Measurements from ENCODE around the gene PARD3B.

PARD3B gene

GRCh38 chr2:205232086-205232485 lies 686.8 kb downstream of the PARD3B start:
- no peak for DNase-seq

GRCh38 chr2:205235434-205235833 lies 690.2 kb downstream of the PARD3B start:
- DNase-seq: no peak

- no peak for DNase-seq
Measured at GRCh38 chr2:205237524-205237923, 692.2 kb downstream of the PARD3B start.

- no peak for DNase-seq
Measured at GRCh38 chr2:205245001-205245400, 699.7 kb downstream of the PARD3B start.

GRCh38 chr2:205245652-205246051 lies 700.4 kb downstream of the PARD3B start:
- no peak for DNase-seq

- no peak for DNase-seq
Measured at GRCh38 chr2:205259121-205259520, 713.8 kb downstream of the PARD3B start.

GRCh38 chr2:205261516-205262020 lies 716.3 kb downstream of the PARD3B start:
- no peak for DNase-seq

- DNase-seq: no peak
Measured at GRCh38 chr2:205267323-205267722, 722.0 kb downstream of the PARD3B start.

GRCh38 chr2:205270689-205271088 lies 725.4 kb downstream of the PARD3B start:
- peak in 1 of 2 experiments; percentile 6 for DNase-seq

GRCh38 chr2:205273148-205273547 lies 727.9 kb downstream of the PARD3B start:
- no peak for DNase-seq

- no peak for DNase-seq
Measured at GRCh38 chr2:205273627-205274026, 728.4 kb downstream of the PARD3B start.

- DNase-seq: no peak
Measured at GRCh38 chr2:205274801-205275200, 729.5 kb downstream of the PARD3B start.

GRCh38 chr2:205276116-205276777 lies 731.0 kb downstream of the PARD3B start:
- no peak for DNase-seq

- DNase-seq: no peak
Measured at GRCh38 chr2:205280596-205281236, 735.4 kb downstream of the PARD3B start.

GRCh38 chr2:205283736-205284270 lies 738.5 kb downstream of the PARD3B start:
- DNase-seq: no peak

GRCh38 chr2:205284334-205284733 lies 739.1 kb downstream of the PARD3B start:
- no peak for DNase-seq

- DNase-seq: no peak
Measured at GRCh38 chr2:205287316-205287715, 742.0 kb downstream of the PARD3B start.

- no peak for DNase-seq
Measured at GRCh38 chr2:205288686-205289085, 743.4 kb downstream of the PARD3B start.

- no peak for DNase-seq
Measured at GRCh38 chr2:205290299-205290698, 745.0 kb downstream of the PARD3B start.

- no peak for DNase-seq
Measured at GRCh38 chr2:205292665-205293295, 747.5 kb downstream of the PARD3B start.

GRCh38 chr2:205293559-205293958 lies 748.3 kb downstream of the PARD3B start:
- no peak for DNase-seq

GRCh38 chr2:205296959-205297358 lies 751.7 kb downstream of the PARD3B start:
- DNase-seq: no peak

GRCh38 chr2:205297368-205297767 lies 752.1 kb downstream of the PARD3B start:
- no peak for DNase-seq

- no peak for DNase-seq
Measured at GRCh38 chr2:205297846-205298245, 752.6 kb downstream of the PARD3B start.

All from SHP77 (cell line).